ENCODE data around the gene M1AP.

- TF ChIP-seq CTCF (IDR thresholded peaks at IDR 0.05; ENCODE audit: low read depth, low read length, poor library complexity, severe bottlenecking) (no peak), EZH2phosphoT487 (IDR thresholded peaks at IDR 0.05; ENCODE audit: borderline replicate concordance, low read length) (no peak)
Measured at GRCh38 chr2:74534411-74534810, 113.7 kb downstream of the M1AP start.
